SK-N-SH treated with all-trans-retinoic acid at 6 μM for 48 hours (cell line): ENCODE measurements around the gene ASB2.
A peak's percentile ranks its signal among the peaks of the same experiment; 100 is the strongest.

ENCODE experiments used
- ATAC-seq: fragments of 200-7000 bp; cut with Tn5 transposase; 3 replicates; pipeline ENCODE4 v1.9.1; 2020; ENCODE audit warnings: mild to moderate bottlenecking, moderate library complexity
- CREB5 ChIP-seq: fragments of 250-450 bp; sonication (Bioruptor Pico); IDR thresholded peaks from 2 replicates; pipeline ENCODE4 v1.5.1; 2020; ENCODE audit warnings: low read depth, mild to moderate bottlenecking, moderate library complexity
- CSDC2 ChIP-seq: fragments of 250-450 bp; sonication (Bioruptor Pico); IDR thresholded peaks from 2 replicates; pipeline ENCODE4 v1.5.0; 2020; ENCODE audit warnings: mild to moderate bottlenecking, moderate library complexity
- ESRRG ChIP-seq: fragments of 250-450 bp; sonication (Bioruptor Pico); IDR thresholded peaks from 2 replicates; pipeline ENCODE4 v1.6.1; 2021; ENCODE audit warnings: mild to moderate bottlenecking
- GLIS3 ChIP-seq: fragments of 250-450 bp; sonication (Bioruptor Pico); IDR thresholded peaks from 2 replicates; pipeline ENCODE4 v1.5.0; 2020; ENCODE audit warnings: mild to moderate bottlenecking, moderate library complexity
- ISL1 ChIP-seq: fragments of 250-450 bp; sonication (Bioruptor Pico); IDR thresholded peaks from 2 replicates; pipeline ENCODE4 v2.1.2; 2022; ENCODE audit warnings: mild to moderate bottlenecking, moderate library complexity
- OSR1 ChIP-seq: fragments of 250-450 bp; sonication (Bioruptor Pico); IDR thresholded peaks from 2 replicates; pipeline ENCODE4 v1.8.0; 2022; ENCODE audit warnings: moderate library complexity, mild to moderate bottlenecking, inconsistent platforms
- PATZ1 ChIP-seq: fragments of 250-450 bp; sonication (Bioruptor Pico); IDR thresholded peaks from 2 replicates; pipeline ENCODE4 v1.8.0; 2020; ENCODE audit warnings: mild to moderate bottlenecking, moderate library complexity, borderline replicate concordance
- POU6F1 ChIP-seq: fragments of 250-450 bp; sonication (Bioruptor Pico); IDR thresholded peaks from 2 replicates; pipeline ENCODE4 v1.8.0; 2021; ENCODE audit warnings: low read depth, mild to moderate bottlenecking, moderate library complexity, borderline replicate concordance
- SNAI2 ChIP-seq: fragments of 250-450 bp; sonication (Bioruptor Pico); IDR thresholded peaks from 2 replicates; pipeline ENCODE4 v1.5.0; 2020; ENCODE audit warnings: mild to moderate bottlenecking, moderate library complexity
- TOX ChIP-seq: fragments of 250-450 bp; sonication (Bioruptor Pico); IDR thresholded peaks from 2 replicates; pipeline ENCODE4 v1.8.0; 2021; ENCODE audit warnings: mild to moderate bottlenecking, moderate library complexity, borderline replicate concordance
- ZC3H10 ChIP-seq: fragments of 250-450 bp; sonication (Bioruptor Pico); IDR thresholded peaks from 2 replicates; pipeline ENCODE4 v1.5.1; 2021; ENCODE audit warnings: mild to moderate bottlenecking, moderate library complexity
- ZFP3 ChIP-seq: fragments of 250-450 bp; sonication (Bioruptor Pico); IDR thresholded peaks from 2 replicates; pipeline ENCODE4 v1.5.0; 2020; ENCODE audit warnings: mild to moderate bottlenecking, moderate library complexity
- ZNF8 ChIP-seq: fragments of 450-650 bp; formaldehyde crosslinking; IDR thresholded peaks from 2 replicates; pipeline ENCODE4 v1.5.0; 2020; ENCODE audit warnings: mild to moderate bottlenecking, moderate library complexity
- TF ChIP-seq, protein P1 (sequence below): fragments of 250-450 bp; sonication (Bioruptor Pico); IDR thresholded peaks from 2 replicates; pipeline ENCODE4 v1.5.0; 2020; ENCODE audit warnings: mild to moderate bottlenecking, moderate library complexity
- TF ChIP-seq, protein P2 (sequence below): fragments of 250-450 bp; sonication (Bioruptor Pico); IDR thresholded peaks from 2 replicates; pipeline ENCODE4 v1.5.1; 2021; ENCODE audit warnings: mild to moderate bottlenecking, moderate library complexity

ASB2 gene

DNA sequence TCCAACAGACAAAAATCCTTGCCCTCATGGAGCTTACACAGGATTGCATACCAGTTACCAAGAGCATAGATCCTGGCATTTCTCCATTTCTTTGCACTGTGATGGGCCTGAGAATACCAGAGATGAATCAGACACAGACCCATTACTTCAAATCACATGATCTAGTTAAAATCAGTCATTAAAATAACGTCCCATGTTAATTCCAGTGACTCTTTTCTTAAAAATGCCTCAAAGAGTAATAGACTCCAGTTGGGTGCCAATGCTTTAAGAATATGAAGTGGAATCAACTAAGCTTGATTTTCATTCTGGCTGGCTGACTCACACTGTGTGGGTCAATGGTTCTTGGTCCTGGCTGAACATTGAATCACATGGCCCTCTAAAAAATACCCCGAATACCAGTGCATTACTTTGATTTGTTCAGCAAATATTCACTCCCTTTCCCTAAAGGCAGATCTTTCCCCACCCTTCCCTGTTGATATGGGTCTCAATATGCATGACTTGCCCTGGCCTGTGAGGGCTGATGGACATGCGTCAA is 11.0 kb downstream of the ASB2 start:
- TF ChIP-seq TOX (CRISPR knock-in tag) (no peak), OSR1 (no peak), PATZ1 (no peak), ISL1 (CRISPR knock-in tag) (no peak), POU6F1 (no peak), ZFP3 (CRISPR knock-in tag) (no peak), CSDC2 (no peak)
- TF ChIP-seq, protein P1, sequence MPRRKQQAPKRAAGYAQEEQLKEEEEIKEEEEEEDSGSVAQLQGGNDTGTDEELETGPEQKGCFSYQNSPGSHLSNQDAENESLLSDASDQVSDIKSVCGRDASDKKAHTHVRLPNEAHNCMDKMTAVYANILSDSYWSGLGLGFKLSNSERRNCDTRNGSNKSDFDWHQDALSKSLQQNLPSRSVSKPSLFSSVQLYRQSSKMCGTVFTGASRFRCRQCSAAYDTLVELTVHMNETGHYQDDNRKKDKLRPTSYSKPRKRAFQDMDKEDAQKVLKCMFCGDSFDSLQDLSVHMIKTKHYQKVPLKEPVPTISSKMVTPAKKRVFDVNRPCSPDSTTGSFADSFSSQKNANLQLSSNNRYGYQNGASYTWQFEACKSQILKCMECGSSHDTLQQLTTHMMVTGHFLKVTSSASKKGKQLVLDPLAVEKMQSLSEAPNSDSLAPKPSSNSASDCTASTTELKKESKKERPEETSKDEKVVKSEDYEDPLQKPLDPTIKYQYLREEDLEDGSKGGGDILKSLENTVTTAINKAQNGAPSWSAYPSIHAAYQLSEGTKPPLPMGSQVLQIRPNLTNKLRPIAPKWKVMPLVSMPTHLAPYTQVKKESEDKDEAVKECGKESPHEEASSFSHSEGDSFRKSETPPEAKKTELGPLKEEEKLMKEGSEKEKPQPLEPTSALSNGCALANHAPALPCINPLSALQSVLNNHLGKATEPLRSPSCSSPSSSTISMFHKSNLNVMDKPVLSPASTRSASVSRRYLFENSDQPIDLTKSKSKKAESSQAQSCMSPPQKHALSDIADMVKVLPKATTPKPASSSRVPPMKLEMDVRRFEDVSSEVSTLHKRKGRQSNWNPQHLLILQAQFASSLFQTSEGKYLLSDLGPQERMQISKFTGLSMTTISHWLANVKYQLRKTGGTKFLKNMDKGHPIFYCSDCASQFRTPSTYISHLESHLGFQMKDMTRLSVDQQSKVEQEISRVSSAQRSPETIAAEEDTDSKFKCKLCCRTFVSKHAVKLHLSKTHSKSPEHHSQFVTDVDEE: no peak
- peak; percentile 86 for ATAC-seq

- ATAC-seq: no peak
These were observed 11.5 kb downstream of the ASB2 start for GRCh38 chr14:93964820-93965286.

More at GRCh38 chr14:93964820-93965286, 11.5 kb downstream of the ASB2 start:
- TF ChIP-seq ZC3H10 (CRISPR knock-in tag) (no peak), CREB5 (CRISPR knock-in tag) (no peak), CSDC2 (no peak), POU6F1 (no peak), ESRRG (no peak), ZNF8 (no peak), TOX (CRISPR knock-in tag) (no peak), ISL1 (CRISPR knock-in tag) (no peak), GLIS3 (CRISPR knock-in tag) (no peak), SNAI2 (CRISPR knock-in tag) (no peak), PATZ1 (no peak)
- TF ChIP-seq, protein P1: no peak
- TF ChIP-seq, protein P2, sequence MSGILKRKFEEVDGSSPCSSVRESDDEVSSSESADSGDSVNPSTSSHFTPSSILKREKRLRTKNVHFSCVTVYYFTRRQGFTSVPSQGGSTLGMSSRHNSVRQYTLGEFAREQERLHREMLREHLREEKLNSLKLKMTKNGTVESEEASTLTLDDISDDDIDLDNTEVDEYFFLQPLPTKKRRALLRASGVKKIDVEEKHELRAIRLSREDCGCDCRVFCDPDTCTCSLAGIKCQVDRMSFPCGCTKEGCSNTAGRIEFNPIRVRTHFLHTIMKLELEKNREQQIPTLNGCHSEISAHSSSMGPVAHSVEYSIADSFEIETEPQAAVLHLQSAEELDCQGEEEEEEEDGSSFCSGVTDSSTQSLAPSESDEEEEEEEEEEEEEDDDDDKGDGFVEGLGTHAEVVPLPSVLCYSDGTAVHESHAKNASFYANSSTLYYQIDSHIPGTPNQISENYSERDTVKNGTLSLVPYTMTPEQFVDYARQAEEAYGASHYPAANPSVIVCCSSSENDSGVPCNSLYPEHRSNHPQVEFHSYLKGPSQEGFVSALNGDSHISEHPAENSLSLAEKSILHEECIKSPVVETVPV: no peak
